ENCODE measurements around the gene ADGRB2.
A peak's percentile ranks its signal among the peaks of the same experiment; 100 is the strongest.

The ADGRB2 gene

GRCh38 chr1:31801458-31801857, 37.3 kb upstream of the ADGRB2 start:
- Mint-ChIP-seq H3K36me3 (ENCODE audit: low read depth) (no peaks in the 10 kb centered on the region), H3K27me3 (ENCODE audit: low read depth) (peaks cover 9% of the 10 kb centered on the region), H3K9me3 (no peaks in the 10 kb centered on the region), H3K4me3 (no peak overlapping the region), H3K27ac (peak overlapping the region in 1 of 3 experiments; percentile 13), H3K4me1 (peaks cover 23% of the 10 kb centered on the region)
- no peak for TF ChIP-seq CTCF (IDR thresholded peaks at IDR 0.05; ENCODE audit: unreplicated experiment in 3 of 3)

GRCh38 chr1:31800674-31800967, 36.5 kb upstream of the ADGRB2 start:
- Mint-ChIP-seq H3K36me3 (ENCODE audit: low read depth) (no peaks in the 10 kb centered on the region), H3K27me3 (ENCODE audit: low read depth) (peaks cover 9% of the 10 kb centered on the region), H3K27ac (peak overlapping the region in 2 of 3 experiments; percentile 13 to 42), H3K9me3 (no peaks in the 10 kb centered on the region), H3K4me3 (no peak overlapping the region), H3K4me1 (peaks cover 23% of the 10 kb centered on the region)
- no peak for TF ChIP-seq CTCF (IDR thresholded peaks at IDR 0.05; ENCODE audit: unreplicated experiment in 3 of 3)

GRCh38 chr1:31799895-31800673, 35.9 kb upstream of the ADGRB2 start:
- no peak overlapping the region for H3K4me3 Mint-ChIP-seq
- H3K27me3 Mint-ChIP-seq (ENCODE audit: low read depth): peaks cover 9% of the 10 kb centered on the region
- no peaks in the 10 kb centered on the region for H3K36me3 Mint-ChIP-seq (ENCODE audit: low read depth)
- H3K9me3 Mint-ChIP-seq: no peaks in the 10 kb centered on the region
- TF ChIP-seq CTCF (IDR thresholded peaks at IDR 0.05; ENCODE audit: unreplicated experiment in 3 of 3): no peak
- no peak overlapping the region for H3K27ac Mint-ChIP-seq
- peaks cover 23% of the 10 kb centered on the region for H3K4me1 Mint-ChIP-seq

GRCh38 chr1:31799196-31799894, 35.2 kb upstream of the ADGRB2 start:
- Mint-ChIP-seq H3K9me3 (no peaks in the 10 kb centered on the region), H3K36me3 (ENCODE audit: low read depth) (no peaks in the 10 kb centered on the region), H3K27ac (peak overlapping the region in 1 of 3 experiments; percentile 23), H3K27me3 (ENCODE audit: low read depth) (peaks cover 14% of the 10 kb centered on the region), H3K4me3 (no peak overlapping the region), H3K4me1 (peaks cover 23% of the 10 kb centered on the region)
- TF ChIP-seq CTCF (IDR thresholded peaks at IDR 0.05; ENCODE audit: unreplicated experiment in 3 of 3): no peak

GRCh38 chr1:31798433-31799195, 34.5 kb upstream of the ADGRB2 start:
- no peaks in the 10 kb centered on the region for H3K36me3 Mint-ChIP-seq (ENCODE audit: low read depth)
- H3K27ac Mint-ChIP-seq: peak overlapping the region in 2 of 3 experiments; percentile 23 to 56
- peaks cover 14% of the 10 kb centered on the region for H3K27me3 Mint-ChIP-seq (ENCODE audit: low read depth)
- no peak for TF ChIP-seq CTCF (IDR thresholded peaks at IDR 0.05; ENCODE audit: unreplicated experiment in 3 of 3)
- peaks cover 23% of the 10 kb centered on the region for H3K4me1 Mint-ChIP-seq
- H3K4me3 Mint-ChIP-seq: no peak overlapping the region
- H3K9me3 Mint-ChIP-seq: no peaks in the 10 kb centered on the region
